SHP77 (cell line): Measurements from ENCODE around the gene SARNP.
"Not testable (repeated sequence)": the region's sequence is repeated elsewhere in the genome, so short reads cannot be mapped to it uniquely, and the experiment has no call there.

Source experiments
- DNase-seq, 2 experiments: peaks; one replicate each; lab custom pipeline; 2025; lab: John Stamatoyannopoulos, UW

The SARNP gene, protein sequence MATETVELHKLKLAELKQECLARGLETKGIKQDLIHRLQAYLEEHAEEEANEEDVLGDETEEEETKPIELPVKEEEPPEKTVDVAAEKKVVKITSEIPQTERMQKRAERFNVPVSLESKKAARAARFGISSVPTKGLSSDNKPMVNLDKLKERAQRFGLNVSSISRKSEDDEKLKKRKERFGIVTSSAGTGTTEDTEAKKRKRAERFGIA

DNA sequence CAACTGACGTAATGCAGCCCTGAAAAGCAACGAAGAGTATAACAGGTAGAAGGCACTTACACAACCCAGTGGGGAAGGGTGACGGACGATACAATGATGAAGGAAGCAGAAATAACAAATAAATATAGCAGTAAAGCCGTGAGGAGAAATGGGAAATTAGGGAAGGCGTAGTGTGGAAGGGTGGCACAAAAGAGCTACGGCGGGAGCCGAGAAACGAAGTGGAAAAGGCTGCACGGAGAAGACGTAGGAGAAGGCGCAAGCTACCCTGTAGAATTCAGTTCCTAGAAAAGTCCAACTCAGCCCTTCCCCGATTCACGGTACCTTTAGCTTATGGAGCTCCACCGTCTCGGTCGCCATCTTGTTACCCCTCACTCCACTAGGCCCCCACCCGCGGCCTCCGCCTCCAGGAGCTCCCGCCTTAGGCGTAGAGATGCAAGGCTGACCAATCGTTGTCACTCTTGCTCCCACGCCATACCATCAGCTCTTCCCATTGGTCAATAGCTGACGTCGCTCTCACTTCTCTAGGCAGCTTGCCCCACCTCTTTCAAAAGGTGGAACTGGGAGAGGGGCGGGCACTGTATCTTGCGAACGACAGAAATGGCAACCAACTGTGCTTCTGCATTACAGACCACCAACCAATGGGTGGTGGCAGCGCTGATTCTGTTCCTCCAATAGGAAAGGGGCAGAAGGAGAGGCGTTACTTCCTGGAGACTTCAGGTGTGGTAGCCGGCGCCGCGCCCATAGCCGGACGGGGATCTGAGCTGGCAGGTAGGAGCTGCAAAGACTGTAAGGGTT, at the start of gene SARNP, which contains the start of gene ORMDL2:
TSS of gene SARNP (minus strand) at position 380 of the 795 bp plus-strand sequence. CDS start at position 357, 23 bp downstream.
TSS of gene ORMDL2 (plus strand) at position 697 of the 795 bp plus-strand sequence. CDS start 959 bp downstream, outside the sequence.
- DNase-seq = peak; percentile 99

- DNase-seq = not testable (repeated sequence)
Measured at GRCh38 chr12:55866454-55867004, 49.0 kb upstream of the SARNP start.

- no peak for DNase-seq
Measured at GRCh38 chr12:55865327-55865726, 47.8 kb upstream of the SARNP start.

DNA sequence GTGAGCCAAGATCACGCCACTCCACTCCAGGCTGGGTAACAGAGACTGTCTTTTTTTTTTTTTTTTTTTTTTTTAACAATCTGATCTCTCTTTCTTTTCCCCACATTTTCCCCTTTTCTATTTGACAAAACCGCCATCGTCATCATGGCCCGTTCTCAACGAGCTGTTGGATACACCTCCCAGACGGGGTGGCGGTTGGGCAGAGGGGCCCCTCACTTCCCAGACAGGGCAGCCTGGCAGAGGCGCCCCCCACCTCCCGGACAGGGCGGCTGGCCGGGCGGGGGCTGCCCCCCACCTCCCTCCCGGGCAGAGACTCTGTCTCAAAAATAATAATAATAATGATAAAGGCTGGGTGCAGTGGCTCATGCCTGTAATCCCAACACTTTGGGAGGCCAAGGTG, 45.4 kb upstream of the SARNP start:
- DNase-seq = not testable (repeated sequence)

DNA sequence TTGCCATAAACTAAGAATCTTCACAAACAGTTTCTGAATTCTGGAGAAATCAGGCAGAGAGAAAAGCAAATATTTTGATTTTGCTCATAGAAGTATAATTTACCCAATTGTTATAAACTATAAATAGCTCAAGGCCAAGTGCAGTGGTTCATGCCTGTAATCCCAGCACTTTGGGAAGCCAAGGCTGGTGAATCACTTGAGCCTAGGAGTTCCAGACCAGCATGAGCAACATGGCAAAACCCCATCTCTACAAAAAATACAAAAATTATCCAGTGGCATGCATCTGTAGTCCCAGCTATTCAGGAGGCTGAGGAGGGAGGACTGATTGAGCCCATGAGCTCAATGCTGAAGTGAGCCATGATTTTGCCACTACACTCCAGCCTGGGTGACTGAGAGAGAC, 44.8 kb upstream of the SARNP start:
- no peak for DNase-seq

GRCh38 chr12:55861871-55862270, 44.3 kb upstream of the SARNP start:
- no peak for DNase-seq

DNA sequence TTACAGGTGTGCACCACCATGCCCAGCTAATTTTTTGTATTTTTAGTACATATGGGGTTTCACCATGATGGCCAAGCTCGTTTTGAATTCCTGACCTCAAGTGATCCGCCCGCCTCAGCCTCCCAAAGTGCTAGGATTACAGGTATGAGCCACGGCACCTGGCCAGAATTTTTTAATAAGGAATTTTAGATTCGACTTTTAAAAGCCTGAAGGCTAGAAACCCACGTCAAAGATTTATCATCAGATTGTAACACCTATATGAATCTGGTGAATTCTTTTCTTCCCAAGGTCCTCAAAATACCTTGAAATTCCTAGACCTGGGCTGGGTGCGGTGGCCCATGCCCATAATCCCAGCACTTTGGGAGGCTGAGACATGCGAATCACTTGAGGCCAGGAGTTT, 43.9 kb upstream of the SARNP start:
- no peak for DNase-seq

DNA sequence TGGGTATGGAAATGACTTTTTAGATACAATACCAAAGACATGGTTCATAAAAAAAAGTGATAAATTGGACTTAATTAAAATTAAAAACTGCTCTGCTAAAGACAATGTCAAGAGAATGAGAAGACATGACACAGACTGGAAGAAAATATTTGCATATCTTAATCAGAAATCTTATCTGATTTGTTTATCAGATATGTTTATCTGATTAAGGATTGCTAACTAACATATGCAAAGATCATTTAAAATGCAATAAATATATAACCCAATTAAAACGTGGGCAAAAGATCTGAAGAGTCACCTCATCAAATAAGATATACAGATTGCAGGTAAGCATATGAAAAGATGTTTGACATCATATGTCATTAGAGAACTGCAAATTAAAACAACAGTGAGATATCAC, 35.2 kb upstream of the SARNP start:
- no peak for DNase-seq

- DNase-seq = no peak
Measured at GRCh38 chr12:55850893-55851292, 33.4 kb upstream of the SARNP start.

DNA sequence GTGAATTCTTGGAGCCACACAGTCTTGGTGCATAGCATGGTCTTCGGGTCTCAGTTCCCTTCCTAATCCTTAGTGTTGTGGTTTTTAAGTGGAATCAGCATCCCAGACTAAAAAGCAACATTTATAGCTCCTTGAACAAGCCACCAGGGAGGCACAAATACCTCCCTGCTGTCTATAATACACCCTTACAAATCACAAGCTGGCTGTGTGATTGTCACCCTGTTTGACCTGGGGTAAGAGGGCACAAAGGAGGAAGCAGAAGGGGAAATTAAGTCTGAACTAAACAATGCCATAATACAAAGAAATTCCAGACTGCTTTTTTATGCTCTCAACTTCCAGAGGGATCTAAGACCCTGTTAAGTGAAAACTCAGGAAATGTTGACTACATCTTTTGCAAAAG, 32.9 kb upstream of the SARNP start:
- DNase-seq = no peak

DNA sequence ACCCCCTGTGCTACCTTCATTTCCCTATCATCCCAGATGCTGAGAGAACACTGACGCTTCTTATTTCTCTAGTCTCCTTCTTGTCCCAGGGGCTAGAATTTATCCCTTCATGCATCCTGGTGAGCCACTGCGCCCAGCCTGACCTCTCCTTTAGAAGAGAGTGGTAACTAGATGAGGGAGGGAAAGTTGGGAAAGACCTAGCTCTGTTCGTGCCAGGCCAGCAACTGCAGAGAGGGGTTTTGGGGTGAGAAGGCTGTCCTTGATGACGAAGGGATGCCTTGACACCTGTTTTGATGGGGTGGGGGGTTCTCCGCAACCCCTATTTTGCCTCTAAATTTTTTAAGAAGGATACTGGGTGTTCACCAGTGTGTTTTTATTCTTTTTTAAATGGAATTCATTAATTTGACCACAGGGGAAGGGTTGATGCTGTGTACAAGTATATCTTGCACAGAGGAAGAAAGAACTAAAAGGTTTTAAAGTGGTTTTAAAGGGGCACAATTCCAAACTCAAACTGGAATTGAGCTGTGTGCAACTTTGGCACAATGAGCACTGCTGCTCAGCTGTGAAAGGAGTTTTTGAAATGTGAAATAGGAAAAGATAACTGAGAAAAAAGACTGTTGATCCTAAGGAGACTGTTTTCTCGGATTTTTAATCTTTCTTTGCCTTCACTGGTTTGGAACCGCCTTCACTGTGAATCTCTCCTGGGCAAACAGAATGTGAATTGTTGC, 32.3 kb upstream of the SARNP start:
- no peak for DNase-seq

DNA sequence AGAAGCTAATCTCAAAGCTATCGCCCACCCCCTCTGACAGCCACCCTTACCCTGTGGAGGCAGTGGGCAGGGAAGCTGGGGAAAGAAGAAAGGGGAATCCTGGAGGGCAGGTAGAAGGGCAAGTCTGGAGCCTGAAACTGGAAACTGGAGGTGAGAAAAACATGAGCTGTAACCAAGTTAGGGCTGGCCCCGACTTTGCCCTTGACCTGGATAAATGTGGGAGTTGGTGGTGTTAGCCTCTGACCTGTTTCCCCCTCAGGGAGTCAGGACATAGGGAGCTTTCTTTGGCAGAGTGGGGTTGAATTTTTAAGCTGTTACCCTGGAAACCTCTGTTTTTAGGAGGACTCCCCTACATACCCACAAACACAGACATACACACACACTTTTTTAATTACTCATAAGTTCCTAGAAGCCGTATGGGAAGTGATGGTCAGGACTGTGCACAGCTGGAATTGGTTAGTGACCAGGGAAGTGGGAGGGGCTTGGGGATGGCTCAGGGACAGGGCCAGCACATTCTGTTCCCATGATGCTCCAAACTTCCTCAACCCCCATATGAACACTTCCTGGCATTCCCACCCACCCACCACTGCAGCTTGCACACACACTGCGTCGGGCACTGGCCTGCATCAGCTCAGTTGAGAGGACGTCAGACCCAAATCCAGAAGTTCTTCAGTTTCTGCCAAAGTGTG, 30.2 kb upstream of the SARNP start:
- no peak for DNase-seq

DNA sequence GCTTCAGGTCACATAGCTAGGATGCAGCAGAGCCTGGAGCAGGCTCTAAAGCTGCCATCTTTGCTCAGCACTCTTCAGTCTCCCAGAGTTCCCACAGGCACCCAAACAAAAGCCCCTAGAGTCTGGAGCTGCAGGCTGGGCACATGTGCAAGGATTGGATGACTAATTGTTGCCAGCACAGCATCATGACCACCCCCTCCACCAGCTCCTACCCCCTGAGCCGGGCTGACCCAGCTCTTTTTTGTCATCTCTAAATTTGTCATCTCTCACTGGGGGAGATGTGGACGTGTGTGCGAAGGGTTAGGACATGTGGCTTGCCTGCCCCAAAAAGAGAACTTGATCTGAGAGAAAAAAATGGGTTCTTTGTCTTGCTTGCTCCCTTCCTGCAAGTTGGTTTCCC, 29.5 kb upstream of the SARNP start:
- no peak for DNase-seq

DNA sequence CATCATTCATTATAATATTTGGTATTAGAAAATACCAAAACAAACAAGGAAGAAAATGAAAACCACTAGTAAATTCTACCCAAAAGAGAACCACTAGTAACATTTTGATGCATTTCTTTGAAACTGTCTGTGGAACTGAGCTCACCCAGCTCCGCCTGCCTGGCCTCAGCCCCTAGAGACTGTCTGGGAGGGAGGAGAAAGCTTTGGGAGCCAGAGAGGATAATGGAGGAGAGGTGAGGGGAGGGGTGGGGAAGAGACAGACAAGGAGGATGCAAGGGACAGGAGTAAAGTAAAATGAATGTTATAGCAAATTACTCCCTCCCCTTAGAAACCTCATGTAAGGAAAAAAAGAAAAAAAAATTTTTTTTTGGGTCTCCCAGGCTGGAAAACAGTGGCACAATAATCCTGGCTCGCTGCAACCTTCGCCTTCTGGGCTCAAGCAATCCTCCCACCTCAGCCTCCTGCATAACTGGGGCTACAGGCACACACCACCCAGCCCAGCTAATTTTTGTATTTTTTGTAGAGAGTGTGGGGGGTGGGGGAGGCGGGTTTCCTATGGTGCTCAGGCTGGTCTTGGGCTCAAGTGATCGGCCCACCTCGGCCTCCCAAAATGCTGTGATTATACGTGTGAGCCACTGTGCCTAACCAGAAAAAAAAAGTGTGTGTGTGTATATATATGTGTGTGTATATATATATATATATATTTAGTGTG, 28.4 kb upstream of the SARNP start:
- no peak for DNase-seq

GRCh38 chr12:55845361-55845760, 27.8 kb upstream of the SARNP start:
- no peak for DNase-seq

- no peak for DNase-seq
Measured at GRCh38 chr12:55844961-55845360, 27.4 kb upstream of the SARNP start.

GRCh38 chr12:55843431-55843830, 25.9 kb upstream of the SARNP start:
- no peak for DNase-seq

DNA sequence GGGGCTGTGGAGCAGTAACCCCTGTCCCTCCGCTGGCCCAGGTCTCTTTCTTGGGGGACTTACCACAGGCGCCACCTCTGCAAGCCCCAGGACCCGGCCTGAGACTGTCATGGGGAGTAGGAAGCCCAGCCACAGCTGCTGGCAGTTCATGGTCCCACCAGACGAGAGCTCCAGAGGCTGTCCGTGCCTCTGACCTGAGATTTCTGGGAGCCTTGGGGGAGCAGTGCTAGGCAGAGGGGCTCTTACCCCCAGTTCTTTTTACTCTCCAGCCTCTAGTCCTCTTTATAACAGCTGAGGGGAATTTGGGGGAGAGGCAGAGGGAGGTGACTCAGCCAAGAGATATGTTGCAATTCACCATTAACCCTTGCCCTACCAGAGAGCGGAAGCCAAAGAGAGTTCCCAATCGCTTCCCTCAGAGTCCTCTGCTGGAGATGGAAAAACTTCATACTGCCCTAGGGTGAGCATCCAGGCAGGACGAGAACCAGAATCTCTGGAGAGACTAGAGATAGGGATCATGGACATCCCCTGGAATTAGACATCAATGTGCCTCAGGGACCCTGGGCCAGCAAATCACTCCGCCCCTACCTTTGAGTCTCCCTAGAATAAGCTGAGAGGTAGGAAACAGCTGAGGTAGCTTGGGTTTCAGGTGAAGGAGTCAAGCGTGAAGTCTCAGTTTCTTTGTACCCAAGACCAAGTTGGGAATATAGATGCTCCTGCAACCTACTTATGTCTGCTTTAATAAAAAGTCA, 25.3 kb upstream of the SARNP start, which contains the start of gene MMP19:
TSS of gene MMP19 (minus strand) at position 256 of the 749 bp plus-strand sequence. CDS start at position 150, 106 bp downstream.
- no peak for DNase-seq

DNA sequence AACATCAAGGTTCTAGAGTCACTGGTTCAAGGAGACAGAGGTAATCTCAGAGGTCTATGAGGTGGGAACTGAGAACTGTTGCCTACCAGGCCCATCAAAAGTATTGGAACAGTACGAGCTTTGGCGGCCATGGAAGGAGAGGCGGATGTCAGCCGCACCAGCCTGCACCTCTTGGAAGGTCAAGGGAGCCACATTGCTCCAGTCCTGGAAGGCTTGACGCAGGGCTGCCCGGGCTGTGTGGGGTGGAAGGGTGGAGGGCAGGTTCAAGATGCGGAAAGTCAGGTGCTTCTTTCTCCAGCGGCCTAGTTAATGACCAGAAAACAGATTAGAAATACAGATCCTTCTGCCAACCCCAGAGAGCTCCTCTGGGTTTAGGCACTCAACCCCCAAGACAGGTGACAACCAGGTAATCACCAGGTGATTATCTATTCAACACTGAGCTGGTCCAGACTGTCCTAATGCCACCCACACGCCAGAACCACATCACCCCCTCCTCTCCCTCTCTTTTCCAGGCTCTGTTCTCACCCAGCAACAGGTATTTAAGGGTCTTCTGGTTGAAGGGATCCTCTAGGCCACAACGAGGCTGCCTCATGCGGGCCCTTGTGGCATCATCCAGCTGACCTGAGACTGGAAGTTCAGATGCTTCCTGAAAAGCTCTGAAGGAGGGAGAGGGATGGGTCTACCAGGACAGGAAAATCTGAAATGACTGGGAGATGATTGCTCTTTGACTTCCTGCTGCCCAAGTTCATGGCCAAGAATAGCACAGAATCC, 23.2 kb upstream of the SARNP start:
- DNase-seq = no peak
